Panc1 (cell line): ENCODE data around the gene ANKRD34A.

Source experiments
- CTCF ChIP-seq: fragments of 450-650 bp; IDR thresholded peaks from 2 replicates; pipeline ENCODE4 v1.5.1; 2017; ENCODE audit warnings: mild to moderate bottlenecking
- POLR2AphosphoS5 ChIP-seq: IDR thresholded peaks from 2 replicates; pipeline ENCODE4 v1.6.1; 2012; ENCODE audit warnings: mild to moderate bottlenecking, low read depth, low read length, moderate library complexity
- REST ChIP-seq, 2 experiments: IDR thresholded peaks; 2 replicates each; pipeline ENCODE4 v1.6.1; 2011 to 2012; ENCODE audit warnings: low read depth in 2 of 2, control low read depth in 1 of 2, low read length in 1 of 2, mild to moderate bottlenecking in 1 of 2, moderate library complexity in 1 of 2; ENCODE audit not compliant: insufficient read depth in 1 of 2

GRCh38 chr1:145999321-146000024 is 35.1 kb upstream of the ANKRD34A start:
- TF ChIP-seq REST (IDR thresholded peaks at IDR 0.05; ENCODE audit: insufficient read depth in 1 of 2, low read depth in 2 of 2, low read length in 1 of 2) = no peak
- TF ChIP-seq CTCF = no peak
- no peak for TF ChIP-seq POLR2AphosphoS5
